LNCAP (cell line): Measurements from ENCODE around the gene GADD45B.

Experiments
- CTCF ChIP-seq: fragments of 450-650 bp; IDR thresholded peaks from 2 replicates; pipeline ENCODE4 v1.5.1; 2017; ENCODE audit warnings: mild to moderate bottlenecking

Gene GADD45B

DNA sequence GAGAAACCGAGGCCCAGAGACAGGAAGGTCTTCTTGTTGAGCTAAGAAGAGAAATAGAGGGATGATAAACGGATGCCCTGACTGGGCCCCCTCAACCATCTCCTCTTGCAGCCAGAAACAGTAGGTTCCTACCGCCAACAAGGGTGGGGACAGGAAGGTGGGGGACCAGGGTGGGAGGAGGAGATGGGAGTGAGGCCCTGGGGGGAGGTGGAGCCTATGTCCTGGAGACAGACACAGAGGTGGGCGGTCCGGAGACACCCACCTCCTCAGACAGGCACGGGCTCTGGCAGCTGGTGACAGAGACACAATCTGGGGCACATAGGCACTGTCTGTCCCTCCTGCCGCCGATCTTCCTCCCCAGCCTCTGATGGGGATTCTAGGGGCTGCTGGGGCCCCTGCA, 16.9 kb downstream of the GADD45B start:
- TF ChIP-seq CTCF = no peak

GRCh38 chr19:2494084-2494446, 18.1 kb downstream of the GADD45B start:
- no peak for TF ChIP-seq CTCF

DNA sequence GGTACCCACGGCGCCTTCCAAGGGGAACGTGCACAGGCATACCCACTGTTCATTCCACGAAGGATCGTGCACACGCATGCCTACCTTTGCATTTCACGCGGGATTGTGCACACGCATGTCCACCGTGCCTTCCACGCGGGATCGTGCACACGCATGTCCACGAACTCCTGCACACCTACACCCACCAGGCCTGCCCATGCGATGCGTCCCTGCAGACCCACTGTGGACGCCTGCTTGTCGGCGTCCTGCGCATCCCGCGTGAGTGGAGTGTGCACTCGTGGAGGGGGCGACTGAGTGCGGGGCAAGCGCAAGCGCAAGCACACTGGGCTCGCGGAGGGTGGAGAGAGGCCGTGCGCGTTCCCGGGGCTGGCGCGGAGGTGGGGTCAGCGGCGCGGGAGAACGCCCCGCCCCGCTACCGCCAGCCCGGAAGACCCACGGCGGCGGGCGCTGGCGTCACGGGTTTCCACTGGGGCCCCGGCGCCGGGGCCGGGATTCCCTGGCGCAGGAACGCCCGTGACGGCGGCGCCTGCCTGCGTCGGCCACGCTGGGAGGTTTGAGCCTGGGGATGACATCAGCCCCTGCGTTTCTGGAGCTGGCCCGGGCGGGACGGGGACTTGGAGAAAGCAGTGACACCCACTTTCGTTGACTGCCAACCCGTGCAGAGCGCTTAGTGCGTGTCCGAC, 18.7 kb downstream of the GADD45B start:
- TF ChIP-seq CTCF = no peak

GRCh38 chr19:2495130-2495641, 19.3 kb downstream of the GADD45B start:
- TF ChIP-seq CTCF = no peak

GRCh38 chr19:2495651-2496316, 19.9 kb downstream of the GADD45B start:
- TF ChIP-seq CTCF = no peak

DNA sequence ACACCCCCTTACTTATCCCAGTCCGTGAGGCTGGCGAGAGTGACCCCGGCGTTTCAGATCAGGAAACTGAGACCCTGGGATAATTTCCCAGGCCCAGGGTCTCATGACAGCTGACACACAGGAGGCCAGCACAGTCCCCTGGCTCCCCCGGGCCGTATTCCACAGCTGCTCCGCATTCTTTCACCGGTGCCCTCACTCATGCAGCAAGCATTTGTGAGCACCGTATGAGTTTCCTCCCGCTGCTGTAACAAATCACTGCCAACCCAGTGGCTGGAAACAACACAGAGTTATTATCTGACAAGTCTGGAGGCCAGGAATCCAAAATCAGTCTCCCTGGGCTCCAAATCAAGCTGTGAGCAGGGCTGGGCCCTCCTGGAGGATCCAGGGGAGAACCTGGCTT, 21.3 kb downstream of the GADD45B start:
- TF ChIP-seq CTCF = no peak

- TF ChIP-seq CTCF = no peak
Observed at GRCh38 chr19:2500156-2500555, 24.2 kb downstream of the GADD45B start.
